CD4-positive, alpha-beta T cell treated with Interleukin-1 beta for 1 hour (primary cell): ENCODE data around the gene SPINK5.

Experiments
- DNase-seq, 2 donors: peaks; one replicate each; pipeline ENCODE4 v3.0.0-alpha.2; 2020 to 2022

Gene SPINK5

GRCh38 chr5:148104226-148104625 lies 40.4 kb downstream of the SPINK5 start:
- DNase-seq: no peak

DNA sequence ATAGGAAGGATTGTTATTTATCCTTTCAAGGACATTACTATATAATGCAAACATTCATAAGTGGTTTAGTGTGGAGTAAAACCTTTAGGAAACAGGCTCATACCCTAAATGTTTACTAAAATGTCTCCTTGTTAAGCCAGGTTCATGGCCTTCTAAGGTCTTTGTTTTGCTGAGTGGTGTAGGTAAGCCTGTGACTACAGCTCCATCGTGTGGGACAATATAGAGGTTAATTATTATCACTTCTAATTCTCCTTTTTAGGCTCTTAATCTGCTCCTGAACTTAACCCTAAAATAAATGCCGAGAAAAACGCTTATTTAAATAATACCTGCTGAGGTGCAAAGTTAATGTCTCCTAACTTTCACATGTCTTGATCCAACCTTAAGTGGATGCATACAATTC lies 43.8 kb downstream of the SPINK5 start:
- DNase-seq: no peak

- no peak for DNase-seq
These were observed 49.5 kb downstream of the SPINK5 start for GRCh38 chr5:148113243-148113642.

GRCh38 chr5:148120317-148120716 lies 56.5 kb downstream of the SPINK5 start:
- DNase-seq: no peak

DNA sequence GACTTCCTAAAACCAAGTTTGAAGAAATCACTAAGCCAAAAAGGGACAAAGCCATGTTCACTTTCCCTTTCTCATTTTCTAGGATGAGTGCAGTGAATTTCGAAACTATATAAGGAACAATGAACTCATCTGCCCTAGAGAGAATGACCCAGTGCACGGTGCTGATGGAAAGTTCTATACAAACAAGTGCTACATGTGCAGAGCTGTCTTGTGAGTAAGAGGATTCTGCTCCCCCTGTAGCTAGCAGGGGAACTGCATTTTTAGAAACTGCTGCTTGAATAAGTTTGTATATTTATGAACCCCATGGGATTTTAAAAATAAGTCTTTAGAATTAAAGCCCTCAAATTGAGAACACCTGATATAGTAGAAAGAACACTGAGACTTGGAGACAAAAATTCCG lies 61.9 kb downstream of the SPINK5 start:
- DNase-seq: no peak

- no peak for DNase-seq
These were observed 71.6 kb downstream of the SPINK5 start for GRCh38 chr5:148135091-148136048.

DNA sequence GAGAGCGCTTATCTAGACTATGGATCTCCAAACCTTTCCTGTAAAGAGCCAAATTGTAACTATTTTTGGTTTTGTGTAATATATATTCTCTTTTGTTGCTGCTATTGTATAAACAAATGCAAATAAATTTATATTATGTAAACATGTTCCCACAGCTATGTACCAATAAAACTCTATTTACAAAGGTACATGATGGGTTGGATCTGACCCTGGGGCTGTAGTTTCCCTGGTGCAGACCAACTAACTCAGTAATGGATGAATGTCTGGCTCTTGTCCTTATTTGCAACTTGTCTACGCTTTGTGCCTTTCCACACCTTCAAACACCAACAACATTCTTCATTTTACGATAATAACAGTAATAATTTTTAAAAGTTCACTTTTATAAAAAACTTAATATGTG lies 77.1 kb downstream of the SPINK5 start:
- no peak for DNase-seq

DNA sequence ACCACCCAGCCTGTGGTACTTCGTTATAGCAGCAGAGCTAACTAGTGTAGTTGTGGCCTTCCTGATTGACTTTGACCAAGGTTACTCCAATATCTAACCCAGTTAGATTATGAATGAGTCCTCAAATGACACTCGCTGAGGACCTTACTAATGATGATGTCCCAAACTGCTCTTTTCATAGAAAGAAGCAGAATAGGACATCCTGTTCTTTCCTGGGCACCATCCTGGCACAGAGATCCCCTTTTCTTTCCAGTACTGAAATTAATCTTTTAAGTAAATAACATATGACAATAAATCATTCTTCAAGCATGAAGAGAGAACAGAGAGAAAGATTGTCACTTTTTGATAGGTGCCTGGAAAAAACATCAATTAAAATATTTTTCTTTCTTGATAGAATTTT lies 77.9 kb downstream of the SPINK5 start:
- DNase-seq: no peak

GRCh38 chr5:148145916-148146315 lies 82.1 kb downstream of the SPINK5 start:
- DNase-seq: no peak

DNA sequence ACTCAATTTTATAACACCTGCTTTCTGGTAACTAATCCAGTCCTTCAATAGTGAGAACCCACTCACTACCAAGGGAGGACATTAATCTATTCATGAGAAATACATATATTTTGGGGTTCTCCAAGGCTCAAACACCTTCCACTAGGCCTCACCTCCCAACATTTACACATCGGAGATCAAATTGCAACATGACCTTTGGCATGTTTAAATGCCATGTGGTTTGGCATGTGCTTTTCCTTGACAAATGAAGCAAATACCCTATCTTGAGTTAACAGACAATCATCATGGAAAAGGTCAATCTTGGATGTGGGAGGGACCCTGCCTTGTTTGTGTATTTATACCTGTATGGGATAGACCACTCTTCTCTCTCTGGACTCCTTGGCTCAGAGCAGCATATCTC lies 82.7 kb downstream of the SPINK5 start:
- DNase-seq: no peak

GRCh38 chr5:148147415-148147814 lies 83.6 kb downstream of the SPINK5 start:
- no peak for DNase-seq

GRCh38 chr5:148151872-148152271 lies 88.1 kb downstream of the SPINK5 start:
- DNase-seq: no peak

DNA sequence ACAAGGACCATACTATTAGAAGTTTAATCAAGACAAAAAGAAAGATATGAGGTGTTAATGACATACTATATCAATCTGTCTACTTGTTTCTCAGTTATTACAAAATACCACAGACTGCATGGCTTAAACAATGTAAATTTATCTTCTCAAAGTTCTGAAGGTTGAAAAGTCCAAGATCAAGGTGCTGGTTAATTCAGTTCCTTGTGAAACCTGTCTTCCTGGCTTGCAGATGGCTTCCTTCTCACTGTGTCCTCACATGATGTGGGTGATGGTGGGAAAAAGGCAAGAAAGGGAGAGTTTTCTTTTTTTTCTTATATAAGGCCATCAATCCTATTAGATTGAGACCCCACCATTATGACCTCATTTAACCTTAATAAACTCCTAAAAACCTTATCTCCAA lies 89.0 kb downstream of the SPINK5 start:
- DNase-seq: no peak

DNA sequence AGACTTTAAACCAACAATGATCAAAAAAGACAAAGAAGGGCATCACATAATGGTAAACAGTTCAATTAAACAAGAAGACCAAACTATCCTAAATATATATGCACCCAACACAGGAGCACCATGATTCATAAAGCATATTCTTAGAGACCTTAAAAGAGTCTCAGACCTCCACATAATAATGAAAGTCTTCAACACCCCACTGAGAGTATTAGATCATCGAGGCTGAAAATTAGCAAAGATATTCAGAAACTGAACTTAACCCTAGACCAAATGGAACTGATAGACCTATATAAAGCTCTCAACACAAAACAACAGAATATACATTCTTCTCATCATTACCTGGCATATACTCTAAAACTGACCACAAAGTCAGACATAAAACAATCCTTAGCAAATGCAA lies 92.8 kb downstream of the SPINK5 start:
- no peak for DNase-seq

DNA sequence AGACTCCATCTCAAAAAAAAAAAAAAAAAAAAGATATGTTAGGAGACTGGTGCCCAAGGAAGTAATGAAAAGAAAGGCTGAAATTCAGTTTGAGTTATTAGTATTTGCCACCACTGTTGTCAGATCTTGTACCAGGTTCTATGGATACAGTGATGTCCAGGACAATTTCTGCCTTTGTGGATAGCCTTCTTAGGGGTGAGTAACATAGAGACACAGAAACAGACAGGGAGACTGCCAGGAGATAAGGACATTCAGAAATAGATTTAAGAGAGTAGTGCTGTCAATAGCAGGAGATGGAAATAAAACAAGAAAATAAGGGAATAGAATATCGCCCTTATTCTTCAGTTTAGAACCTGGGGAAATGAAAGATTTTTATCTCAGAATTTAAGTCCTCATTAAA lies 98.3 kb downstream of the SPINK5 start:
- no peak for DNase-seq

- DNase-seq: no peak
These were observed 99.6 kb downstream of the SPINK5 start for GRCh38 chr5:148163345-148163744.

GRCh38 chr5:148166550-148167283 lies 102.9 kb downstream of the SPINK5 start:
- no peak for DNase-seq

DNA sequence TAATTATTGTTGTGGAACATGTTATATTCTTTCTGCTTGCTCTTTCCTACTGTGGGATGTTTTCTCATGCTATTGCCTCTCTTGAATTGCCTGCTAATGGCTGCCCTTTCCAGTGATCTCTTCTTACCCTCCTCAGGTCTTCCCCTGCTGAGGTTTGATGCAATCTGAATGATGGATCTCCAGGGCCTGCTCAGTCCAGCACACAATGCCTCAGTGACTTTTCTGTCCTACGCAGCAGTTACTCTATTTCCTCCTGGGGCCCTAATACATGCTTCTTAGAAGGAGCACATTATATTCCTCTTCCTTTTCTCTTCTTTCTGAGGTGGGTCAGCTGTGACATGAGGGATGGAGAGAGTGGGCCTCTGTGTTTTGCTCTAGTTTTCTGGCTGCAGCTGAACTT lies 104.5 kb downstream of the SPINK5 start, which contains the start of gene SPINK14:
SPINK14 (plus strand) TSS at position 301 of the 400 bp plus-strand sequence. CDS start 1,187 bp downstream, outside the sequence.
- DNase-seq: no peak

- DNase-seq: no peak
These were observed 108.6 kb downstream of the SPINK5 start for GRCh38 chr5:148172377-148172776.

DNA sequence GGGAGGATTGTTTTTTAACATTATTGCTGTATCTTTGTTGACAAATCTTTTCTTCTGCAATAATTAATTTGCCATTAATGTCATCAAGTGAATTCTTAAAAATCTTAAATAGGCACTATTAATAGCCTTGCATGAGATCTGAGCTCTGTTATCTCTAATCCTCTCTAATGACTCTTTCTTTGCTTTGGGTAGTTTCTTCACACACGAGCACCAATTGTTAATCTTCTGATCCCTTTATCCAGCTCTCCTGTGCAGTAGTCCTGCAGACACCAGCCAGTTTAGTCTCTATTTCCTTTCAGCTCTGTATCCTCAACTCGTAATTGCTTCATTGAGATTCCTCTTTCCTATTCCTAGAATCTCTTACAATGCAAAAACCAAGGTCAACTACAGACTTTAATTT lies 112.7 kb downstream of the SPINK5 start:
- DNase-seq: no peak

DNA sequence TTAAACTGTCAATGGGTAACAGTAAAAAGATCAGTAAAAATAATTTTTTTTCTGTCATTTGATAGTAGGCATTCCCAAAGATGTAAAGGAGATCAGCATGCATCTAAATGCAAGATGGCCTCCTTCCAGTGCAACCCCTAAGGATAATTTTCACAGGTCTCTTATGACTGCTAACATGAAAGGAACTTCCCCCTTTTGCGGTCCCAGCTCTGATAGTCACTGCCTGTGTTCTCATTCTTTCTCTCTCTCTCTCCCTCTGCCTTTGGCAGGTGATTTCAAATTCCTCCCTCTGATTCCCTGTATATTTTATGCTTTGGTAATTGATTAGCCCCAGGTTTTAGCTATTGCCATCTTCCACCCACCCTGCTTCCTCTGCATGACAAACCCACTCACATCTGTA lies 113.4 kb downstream of the SPINK5 start:
- no peak for DNase-seq

- peak in 1 of 2 donors; percentile 48 for DNase-seq
These were observed 115.5 kb downstream of the SPINK5 start for GRCh38 chr5:148179234-148179824.

DNA sequence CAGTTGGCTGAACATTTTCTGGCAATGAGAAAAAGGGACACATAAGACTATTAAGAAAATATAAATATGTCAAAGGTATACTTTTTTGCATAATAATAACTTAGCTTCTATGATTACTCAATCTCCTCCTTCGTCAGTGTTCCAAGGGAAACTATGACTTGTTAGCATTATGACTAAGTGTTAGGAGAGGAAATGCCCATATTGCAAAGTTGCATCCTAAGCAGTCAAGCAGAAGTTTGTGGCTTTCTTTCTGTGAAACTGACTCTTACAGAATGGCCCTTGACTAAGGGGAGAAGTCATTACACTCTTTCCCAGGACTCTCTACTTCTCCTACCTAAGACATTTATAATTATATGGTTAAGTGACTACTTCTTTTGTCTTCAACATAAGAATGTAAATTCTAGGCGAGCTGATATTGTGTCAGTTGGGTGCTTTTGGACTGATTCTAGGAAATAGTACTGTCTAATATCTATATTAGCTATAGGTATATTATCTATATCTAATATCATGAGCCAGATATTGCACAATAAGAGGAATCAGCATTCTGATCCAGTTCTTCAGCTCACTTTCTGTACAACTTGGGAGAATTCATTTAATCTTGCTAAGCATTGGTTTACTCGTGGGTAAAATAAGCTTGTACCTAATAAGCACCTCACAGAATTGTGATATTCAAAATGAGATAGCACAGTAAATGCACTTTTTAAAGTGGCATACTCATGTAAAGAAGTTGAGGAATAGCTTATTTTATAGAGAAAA lies 122.6 kb downstream of the SPINK5 start:
- peak; percentile 4 to 11 for DNase-seq
